ENCODE measurements around the gene MT1M.

The MT1M gene

GRCh38 chr16:56639045-56639444, 6.6 kb downstream of the MT1M start:
- H2AK5ac ChIP-seq (ENCODE audit: low read length): no peak overlapping the region
- H3K4me1 ChIP-seq (ENCODE audit: control insufficient read depth, low read depth, low read length): no peaks in the 10 kb centered on the region
- no peak overlapping the region for H3K9ac ChIP-seq (ENCODE audit: low read length)
- no peak overlapping the region for H3K4ac ChIP-seq (ENCODE audit: low read depth, low read length)
- H3K79me1 ChIP-seq (ENCODE audit: low read length): no peaks in the 10 kb centered on the region
- H3K36me3 ChIP-seq (ENCODE audit: control insufficient read depth, insufficient read depth, low read length): no peaks in the 10 kb centered on the region
- no peak overlapping the region for H3K56ac ChIP-seq (ENCODE audit: low read length)
- H4K8ac ChIP-seq (ENCODE audit: low read depth, low read length): no peak overlapping the region
- H3K4me2 ChIP-seq (ENCODE audit: low read length): no peak overlapping the region
- H3K4me3 ChIP-seq (ENCODE audit: low read length): no peak overlapping the region
- no peak overlapping the region for H2BK5ac ChIP-seq (ENCODE audit: low read length)
- no peak overlapping the region for H2BK120ac ChIP-seq (ENCODE audit: low read depth, low read length)
- H3K18ac ChIP-seq (ENCODE audit: low read length): no peak overlapping the region
- H3K27ac ChIP-seq (ENCODE audit: low read depth, low read length): no peak overlapping the region
- H2BK15ac ChIP-seq (replicated peaks; ENCODE audit: low read depth): no peak overlapping the region
- no peak for DNase-seq
- no peak overlapping the region for H3K23ac ChIP-seq (ENCODE audit: low read length)
- no peak overlapping the region for H4K5ac ChIP-seq (ENCODE audit: low read length)
- H3K79me2 ChIP-seq (ENCODE audit: control insufficient read depth, insufficient read depth, low read length): no peaks in the 10 kb centered on the region
- peaks cover 90% of the 10 kb centered on the region for H3K27me3 ChIP-seq (ENCODE audit: insufficient read depth, low read length, poor library complexity)
- no CpG with 5 or more reads among the region's 1 CpG for WGBS (ENCODE audit: extremely low coverage, insufficient coverage, low lambda C conversion rate)

GRCh38 chr16:56640076-56640475, 7.6 kb downstream of the MT1M start:
- Histone ChIP-seq H3K36me3 (ENCODE audit: control insufficient read depth, insufficient read depth, low read length) (no peaks in the 10 kb centered on the region), H3K79me1 (ENCODE audit: low read length) (no peaks in the 10 kb centered on the region), H2AK5ac (ENCODE audit: low read length) (no peak overlapping the region), H4K8ac (ENCODE audit: low read depth, low read length) (no peak overlapping the region), H2BK15ac (replicated peaks; ENCODE audit: low read depth) (no peak overlapping the region), H3K27ac (ENCODE audit: low read depth, low read length) (no peak overlapping the region), H3K27me3 (ENCODE audit: insufficient read depth, low read length, poor library complexity) (peaks cover 90% of the 10 kb centered on the region), H2BK5ac (ENCODE audit: low read length) (no peak overlapping the region), H3K4ac (ENCODE audit: low read depth, low read length) (no peak overlapping the region), H3K56ac (ENCODE audit: low read length) (no peak overlapping the region), H3K4me1 (ENCODE audit: control insufficient read depth, low read depth, low read length) (no peaks in the 10 kb centered on the region), H3K4me3 (ENCODE audit: low read length) (no peak overlapping the region), H2BK120ac (ENCODE audit: low read depth, low read length) (no peak overlapping the region), H3K23ac (ENCODE audit: low read length) (no peak overlapping the region), H3K9ac (ENCODE audit: low read length) (no peak overlapping the region), H3K18ac (ENCODE audit: low read length) (no peak overlapping the region), H3K79me2 (ENCODE audit: control insufficient read depth, insufficient read depth, low read length) (no peaks in the 10 kb centered on the region), H3K4me2 (ENCODE audit: low read length) (no peak overlapping the region), H4K5ac (ENCODE audit: low read length) (no peak overlapping the region)
- DNase-seq: no peak
- no CpG with 5 or more reads among the region's 1 CpG for WGBS (ENCODE audit: extremely low coverage, insufficient coverage, low lambda C conversion rate)

- Histone ChIP-seq H3K18ac (ENCODE audit: low read length) (no peak overlapping the region), H3K4me3 (ENCODE audit: low read length) (no peak overlapping the region), H3K4ac (ENCODE audit: low read depth, low read length) (no peak overlapping the region), H3K4me2 (ENCODE audit: low read length) (no peak overlapping the region), H3K9ac (ENCODE audit: low read length) (no peak overlapping the region), H3K27ac (ENCODE audit: low read depth, low read length) (no peak overlapping the region), H4K8ac (ENCODE audit: low read depth, low read length) (no peak overlapping the region), H2AK5ac (ENCODE audit: low read length) (no peak overlapping the region), H2BK15ac (replicated peaks; ENCODE audit: low read depth) (no peak overlapping the region), H4K5ac (ENCODE audit: low read length) (no peak overlapping the region), H3K27me3 (ENCODE audit: insufficient read depth, low read length, poor library complexity) (peaks cover 91% of the 10 kb centered on the region), H3K79me1 (ENCODE audit: low read length) (no peaks in the 10 kb centered on the region), H3K79me2 (ENCODE audit: control insufficient read depth, insufficient read depth, low read length) (no peaks in the 10 kb centered on the region), H3K56ac (ENCODE audit: low read length) (no peak overlapping the region), H3K36me3 (ENCODE audit: control insufficient read depth, insufficient read depth, low read length) (no peaks in the 10 kb centered on the region), H3K23ac (ENCODE audit: low read length) (no peak overlapping the region), H2BK5ac (ENCODE audit: low read length) (no peak overlapping the region), H2BK120ac (ENCODE audit: low read depth, low read length) (no peak overlapping the region), H3K4me1 (ENCODE audit: control insufficient read depth, low read depth, low read length) (no peaks in the 10 kb centered on the region)
- no peak for DNase-seq
- no CpG with 5 or more reads among the region's 2 CpGs for WGBS (ENCODE audit: extremely low coverage, insufficient coverage, low lambda C conversion rate)
Observed at GRCh38 chr16:56641166-56641565, 8.7 kb downstream of the MT1M start.

GRCh38 chr16:56643080-56643778, 10.8 kb downstream of the MT1M start:
- H3K36me3 ChIP-seq (ENCODE audit: control insufficient read depth, insufficient read depth, low read length): no peaks in the 10 kb centered on the region
- no peak overlapping the region for H3K9ac ChIP-seq (ENCODE audit: low read length)
- no peak overlapping the region for H4K8ac ChIP-seq (ENCODE audit: low read depth, low read length)
- H3K27ac ChIP-seq (ENCODE audit: low read depth, low read length): no peak overlapping the region
- no peaks in the 10 kb centered on the region for H3K79me1 ChIP-seq (ENCODE audit: low read length)
- peaks cover 91% of the 10 kb centered on the region for H3K27me3 ChIP-seq (ENCODE audit: insufficient read depth, low read length, poor library complexity)
- H2BK5ac ChIP-seq (ENCODE audit: low read length): no peak overlapping the region
- H3K4me3 ChIP-seq (ENCODE audit: low read length): no peak overlapping the region
- H3K4me2 ChIP-seq (ENCODE audit: low read length): peak overlapping the region; percentile 22
- no CpG with 5 or more reads among the region's 42 CpGs for WGBS (ENCODE audit: extremely low coverage, insufficient coverage, low lambda C conversion rate)
- H3K4ac ChIP-seq (ENCODE audit: low read depth, low read length): no peak overlapping the region
- H2BK15ac ChIP-seq (replicated peaks; ENCODE audit: low read depth): no peak overlapping the region
- DNase-seq: peak; percentile 52
- H2BK120ac ChIP-seq (ENCODE audit: low read depth, low read length): no peak overlapping the region
- no peaks in the 10 kb centered on the region for H3K79me2 ChIP-seq (ENCODE audit: control insufficient read depth, insufficient read depth, low read length)
- H2AK5ac ChIP-seq (ENCODE audit: low read length): no peak overlapping the region
- no peaks in the 10 kb centered on the region for H3K4me1 ChIP-seq (ENCODE audit: control insufficient read depth, low read depth, low read length)
- no peak overlapping the region for H3K56ac ChIP-seq (ENCODE audit: low read length)
- H3K23ac ChIP-seq (ENCODE audit: low read length): no peak overlapping the region
- no peak overlapping the region for H4K5ac ChIP-seq (ENCODE audit: low read length)
- no peak overlapping the region for H3K18ac ChIP-seq (ENCODE audit: low read length)

GRCh38 chr16:56643833-56644232, 11.4 kb downstream of the MT1M start:
- Histone ChIP-seq H2BK120ac (ENCODE audit: low read depth, low read length) (no peak overlapping the region), H2BK5ac (ENCODE audit: low read length) (no peak overlapping the region), H3K36me3 (ENCODE audit: control insufficient read depth, insufficient read depth, low read length) (no peaks in the 10 kb centered on the region), H3K56ac (ENCODE audit: low read length) (no peak overlapping the region), H3K4me3 (ENCODE audit: low read length) (no peak overlapping the region), H3K27ac (ENCODE audit: low read depth, low read length) (no peak overlapping the region), H3K9ac (ENCODE audit: low read length) (no peak overlapping the region), H4K5ac (ENCODE audit: low read length) (no peak overlapping the region), H3K4me2 (ENCODE audit: low read length) (no peak overlapping the region), H2BK15ac (replicated peaks; ENCODE audit: low read depth) (no peak overlapping the region), H4K8ac (ENCODE audit: low read depth, low read length) (no peak overlapping the region), H3K4me1 (ENCODE audit: control insufficient read depth, low read depth, low read length) (no peaks in the 10 kb centered on the region), H2AK5ac (ENCODE audit: low read length) (no peak overlapping the region), H3K23ac (ENCODE audit: low read length) (no peak overlapping the region), H3K79me1 (ENCODE audit: low read length) (no peaks in the 10 kb centered on the region), H3K27me3 (ENCODE audit: insufficient read depth, low read length, poor library complexity) (peaks cover 93% of the 10 kb centered on the region), H3K18ac (ENCODE audit: low read length) (no peak overlapping the region), H3K79me2 (ENCODE audit: control insufficient read depth, insufficient read depth, low read length) (no peaks in the 10 kb centered on the region), H3K4ac (ENCODE audit: low read depth, low read length) (no peak overlapping the region)
- DNase-seq: no peak
- WGBS (ENCODE audit: extremely low coverage, insufficient coverage, low lambda C conversion rate): no CpG with 5 or more reads among the region's 5 CpGs

DNA sequence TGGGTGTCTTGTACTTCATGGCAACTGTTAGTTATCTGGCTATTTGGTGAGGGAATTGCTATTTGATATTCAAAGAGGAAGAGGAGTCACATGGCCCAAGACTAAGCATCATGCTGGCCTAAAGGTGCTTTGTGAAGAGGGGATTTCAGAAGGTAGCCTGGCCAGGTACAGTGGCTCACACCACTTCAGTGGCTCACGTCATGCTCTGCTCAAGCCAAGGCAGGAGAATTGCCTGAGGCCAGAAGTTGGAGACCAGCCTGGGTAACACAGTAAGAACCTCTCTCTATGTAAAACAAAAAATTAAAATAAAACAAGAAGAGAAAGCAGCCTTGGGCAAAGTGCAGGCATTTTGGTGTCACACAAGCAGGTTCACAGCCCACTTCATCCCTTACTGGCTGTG, 12.9 kb downstream of the MT1M start:
- Histone ChIP-seq H3K27me3 (ENCODE audit: insufficient read depth, low read length, poor library complexity) (peaks cover 85% of the 10 kb centered on the region), H3K4ac (ENCODE audit: low read depth, low read length) (no peak overlapping the region), H3K56ac (ENCODE audit: low read length) (no peak overlapping the region), H3K36me3 (ENCODE audit: control insufficient read depth, insufficient read depth, low read length) (no peaks in the 10 kb centered on the region), H3K4me1 (ENCODE audit: control insufficient read depth, low read depth, low read length) (no peaks in the 10 kb centered on the region), H4K5ac (ENCODE audit: low read length) (no peak overlapping the region), H3K4me2 (ENCODE audit: low read length) (no peak overlapping the region), H3K79me2 (ENCODE audit: control insufficient read depth, insufficient read depth, low read length) (no peaks in the 10 kb centered on the region), H3K23ac (ENCODE audit: low read length) (no peak overlapping the region), H2BK15ac (replicated peaks; ENCODE audit: low read depth) (no peak overlapping the region), H2BK120ac (ENCODE audit: low read depth, low read length) (no peak overlapping the region), H3K27ac (ENCODE audit: low read depth, low read length) (no peak overlapping the region), H3K4me3 (ENCODE audit: low read length) (no peak overlapping the region), H3K18ac (ENCODE audit: low read length) (no peak overlapping the region), H2BK5ac (ENCODE audit: low read length) (no peak overlapping the region), H3K79me1 (ENCODE audit: low read length) (no peaks in the 10 kb centered on the region), H3K9ac (ENCODE audit: low read length) (no peak overlapping the region), H4K8ac (ENCODE audit: low read depth, low read length) (no peak overlapping the region), H2AK5ac (ENCODE audit: low read length) (no peak overlapping the region)
- no CpG with 5 or more reads among the region's 1 CpG for WGBS (ENCODE audit: extremely low coverage, insufficient coverage, low lambda C conversion rate)
- DNase-seq: no peak
